IPS-NIHi7 (cell line): ENCODE data around the gene MRPL40.

Experiments used
- DNase-seq: peaks from one replicate; pipeline ENCODE4 v3.0.0; 2012; ENCODE audit warnings: mixed read lengths; ENCODE audit errors: extremely low spot score

The MRPL40 gene

GRCh38 chr22:19480789-19481188, 48.4 kb downstream of the MRPL40 start:
- no peak for DNase-seq

- no peak for DNase-seq
Measured at GRCh38 chr22:19482297-19482696, 50.0 kb downstream of the MRPL40 start.

DNA sequence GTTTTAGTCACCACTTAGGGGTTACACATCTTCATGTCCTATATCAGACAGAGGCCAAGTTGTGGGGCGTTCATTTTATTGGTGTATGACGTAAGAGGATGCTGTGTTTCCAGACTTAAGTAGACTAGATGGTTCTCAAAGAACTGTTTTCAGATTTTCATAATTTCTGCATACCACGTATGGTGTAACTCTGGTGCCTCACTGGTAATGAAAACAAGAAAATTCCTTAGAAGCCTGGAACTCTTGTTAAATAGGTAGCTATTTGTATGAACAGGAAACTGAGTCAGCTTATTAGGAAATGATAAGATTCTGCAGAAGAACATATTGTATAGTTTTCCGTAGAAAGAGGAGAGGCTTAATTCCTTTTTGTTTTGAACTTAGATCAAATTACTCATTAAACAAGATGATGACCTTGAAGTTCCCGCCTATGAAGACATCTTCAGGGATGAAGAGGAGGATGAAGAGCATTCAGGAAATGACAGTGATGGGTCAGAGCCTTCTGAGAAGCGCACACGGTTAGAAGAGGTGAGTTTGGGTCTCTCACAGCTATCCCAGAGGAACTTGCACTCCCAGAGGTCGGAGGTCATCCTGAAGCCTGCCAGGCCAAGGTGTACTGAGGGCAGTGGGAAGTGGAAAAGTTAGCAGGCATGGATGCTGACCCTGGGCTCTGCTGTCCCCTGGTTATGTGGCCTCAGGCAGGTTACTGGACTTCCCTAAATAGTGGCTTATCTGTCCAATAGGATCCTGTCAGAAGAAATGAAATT, 51.3 kb downstream of the MRPL40 start:
- DNase-seq = no peak
